ENCODE results near the gene PIM3. TPM values are rescaled to one million over a fixed set of nuclear protein-coding genes. Genes with fewer than 3 reads are reported as not detected.

PIM3 gene
- polyA plus RNA-seq, 1 of the 3 experiments (the other 2 are of a cell fraction), result 15.3 TPM

- Histone ChIP-seq H4K20me1 (ENCODE audit: insufficient read depth) (no peaks in the 10 kb centered on the region), H3F3A (replicated peaks; ENCODE audit: insufficient read depth) (no peaks in the 10 kb centered on the region), H3K9me3 (no peaks in the 10 kb centered on the region), H3K27me3 (ENCODE audit: insufficient read depth) (no peaks in the 10 kb centered on the region), H3K27ac (ENCODE audit: low read depth in 2 of 2, low read length in 1 of 2) (no peak overlapping the region), H3K36me3 (replicated peaks in 1 of 2; ENCODE audit: control insufficient read depth in 1 of 2, insufficient read depth in 2 of 2, low read length in 1 of 2) (peaks cover 0 to 36% of the 10 kb centered on the region in 2 experiments), H3K4me2 (no peak overlapping the region), H3K4me3 (ENCODE audit: low read depth in 2 of 2, low read length in 1 of 2) (no peak overlapping the region), H3K9ac (no peak overlapping the region), H3K79me2 (ENCODE audit: insufficient read depth) (no peaks in the 10 kb centered on the region), H2AFZ (ENCODE audit: low read depth) (no peak overlapping the region), H3K4me1 (ENCODE audit: control insufficient read depth in 1 of 2, insufficient read depth in 2 of 2, low read depth in 1 of 2, low read length in 1 of 2) (peaks cover 0 to 12% of the 10 kb centered on the region in 2 experiments; a peak in 2 of 4 replicates), H3K9me2 (no peaks in the 10 kb centered on the region)
- DNase-seq, result no peak
- TF ChIP-seq ELF1 (IDR thresholded peaks at IDR 0.05), result no peak
- no peak for TF ChIP-seq TEAD4 (IDR thresholded peaks at IDR 0.05; ENCODE audit: borderline replicate concordance, insufficient read depth)
- TF ChIP-seq MEF2A (IDR thresholded peaks at IDR 0.05; ENCODE audit: borderline replicate concordance, low read depth), result no peak
- no peak for TF ChIP-seq YY1 (IDR thresholded peaks at IDR 0.05; ENCODE audit: low read depth)
- TF ChIP-seq FOSL2 (IDR thresholded peaks at IDR 0.05; ENCODE audit: borderline replicate concordance, low read depth), result no peak
- TF ChIP-seq NRF1 (IDR thresholded peaks at IDR 0.05; ENCODE audit: low read depth, low read length), result no peak
- TF ChIP-seq JUND (IDR thresholded peaks at IDR 0.05), result no peak
- TF ChIP-seq MXI1 (IDR thresholded peaks at IDR 0.05; ENCODE audit: low read depth, low read length), result no peak
- TF ChIP-seq USF1 (IDR thresholded peaks at IDR 0.05; ENCODE audit: borderline replicate concordance, low read depth), result no peak
- TF ChIP-seq IRF3 (IDR thresholded peaks at IDR 0.05; ENCODE audit: low read depth, low read length), result no peak
- TF ChIP-seq ZBTB33 (IDR thresholded peaks at IDR 0.05; ENCODE audit: borderline replicate concordance, low read depth), result no peak
- no peak for TF ChIP-seq CHD2 (IDR thresholded peaks at IDR 0.05; ENCODE audit: low read length, partially characterized antibody)
- TF ChIP-seq FOXM1 (IDR thresholded peaks at IDR 0.05; ENCODE audit: low read depth), result no peak
- TF ChIP-seq SIN3A (IDR thresholded peaks at IDR 0.05; ENCODE audit: borderline replicate concordance, low read depth, low read length), result no peak
- TF ChIP-seq GABPA (IDR thresholded peaks at IDR 0.05; ENCODE audit: low read depth), result no peak
- no peak for TF ChIP-seq RFX5 (IDR thresholded peaks at IDR 0.05; ENCODE audit: low read length)
- TF ChIP-seq TAF1 (IDR thresholded peaks at IDR 0.05; ENCODE audit: borderline replicate concordance, low read depth, low read length), result no peak
- no peak for TF ChIP-seq FOXJ3 (CRISPR knock-in tag; IDR thresholded peaks at IDR 0.05)
- CTCF ChIA-PET, result interaction anchor here (1.0 to 4.1 kb wide), 2 partner anchors 9 to 421 kb away, joined by 3 to 18 read pairs; no protein-coding TSS in a partner anchor
- POLR2A ChIA-PET, result no interaction called here
- 82% methylated on average over 9 of the region's 18 CpGs for WGBS (ENCODE audit: low lambda C conversion rate)
These were observed 39.7 kb upstream of the PIM3 start for GRCh38 chr22:49920859-49921258.
